ENCODE results near the gene VTN.

Gene VTN

GRCh38 chr17:28368915-28369683, 1.0 kb downstream of the VTN start:
- DNase-seq (ENCODE audit: low spot score) = no peak

GRCh38 chr17:28368306-28368831, 1.7 kb downstream of the VTN start:
- DNase-seq (ENCODE audit: low spot score) = no peak

- DNase-seq (ENCODE audit: low spot score) = no peak
Observed at GRCh38 chr17:28367641-28368305, 2.3 kb downstream of the VTN start.

- DNase-seq (ENCODE audit: low spot score) = no peak
Observed at GRCh38 chr17:28366605-28367004, 3.5 kb downstream of the VTN start.

- DNase-seq (ENCODE audit: low spot score) = no peak
Observed at GRCh38 chr17:28365487-28365886, 4.6 kb downstream of the VTN start.

GRCh38 chr17:28364665-28365363, 5.3 kb downstream of the VTN start, which contains the start of gene SEBOX:
Gene SEBOX, minus strand, starts transcription at chr17:28365199. Its CDS starts 48 bp downstream, at chr17:28365151.
- DNase-seq (ENCODE audit: low spot score) = no peak

GRCh38 chr17:28363776-28364650, 6.1 kb downstream of the VTN start:
- DNase-seq (ENCODE audit: low spot score) = no peak

GRCh38 chr17:28363186-28363585, 6.9 kb downstream of the VTN start:
- no peak for DNase-seq (ENCODE audit: low spot score)

- no peak for DNase-seq (ENCODE audit: low spot score)
Observed at GRCh38 chr17:28357901-28358197, 12.3 kb downstream of the VTN start.

GRCh38 chr17:28357061-28357900, 12.8 kb downstream of the VTN start, which contains the start of gene POLDIP2:
Gene POLDIP2, minus strand, starts transcription at chr17:28357527. Its CDS starts 79 bp downstream, at chr17:28357448.
- DNase-seq (ENCODE audit: low spot score) = peak; percentile 95

GRCh38 chr17:28350271-28350670, 19.8 kb downstream of the VTN start:
- no peak for DNase-seq (ENCODE audit: low spot score)

GRCh38 chr17:28348979-28349378, 21.1 kb downstream of the VTN start:
- DNase-seq (ENCODE audit: low spot score) = no peak

- DNase-seq (ENCODE audit: low spot score) = no peak
Observed at GRCh38 chr17:28347261-28347891, 22.7 kb downstream of the VTN start.

- DNase-seq (ENCODE audit: low spot score) = no peak
Observed at GRCh38 chr17:28346746-28347246, 23.3 kb downstream of the VTN start.

- no peak for DNase-seq (ENCODE audit: low spot score)
Observed at GRCh38 chr17:28346199-28346580, 23.9 kb downstream of the VTN start.

- DNase-seq (ENCODE audit: low spot score) = no peak
Observed at GRCh38 chr17:28345419-28346198, 24.5 kb downstream of the VTN start.

- no peak for DNase-seq (ENCODE audit: low spot score)
Observed at GRCh38 chr17:28344435-28344901, 25.6 kb downstream of the VTN start.

- DNase-seq (ENCODE audit: low spot score) = no peak
Observed at GRCh38 chr17:28344011-28344410, 26.1 kb downstream of the VTN start.

GRCh38 chr17:28343491-28343932, 26.6 kb downstream of the VTN start:
- DNase-seq (ENCODE audit: low spot score) = no peak

Data from SK-N-DZ (cell line).